HG02973 (cell line): ENCODE data around the gene FUT8.

Experiments
- ATAC-seq: cut with Tn5 transposase; IDR thresholded peaks from one replicate; pipeline ENCODE4 v1.9.1; 2021; ENCODE audit warnings: moderate library complexity; ENCODE audit not compliant: unreplicated experiment

Gene FUT8

DNA sequence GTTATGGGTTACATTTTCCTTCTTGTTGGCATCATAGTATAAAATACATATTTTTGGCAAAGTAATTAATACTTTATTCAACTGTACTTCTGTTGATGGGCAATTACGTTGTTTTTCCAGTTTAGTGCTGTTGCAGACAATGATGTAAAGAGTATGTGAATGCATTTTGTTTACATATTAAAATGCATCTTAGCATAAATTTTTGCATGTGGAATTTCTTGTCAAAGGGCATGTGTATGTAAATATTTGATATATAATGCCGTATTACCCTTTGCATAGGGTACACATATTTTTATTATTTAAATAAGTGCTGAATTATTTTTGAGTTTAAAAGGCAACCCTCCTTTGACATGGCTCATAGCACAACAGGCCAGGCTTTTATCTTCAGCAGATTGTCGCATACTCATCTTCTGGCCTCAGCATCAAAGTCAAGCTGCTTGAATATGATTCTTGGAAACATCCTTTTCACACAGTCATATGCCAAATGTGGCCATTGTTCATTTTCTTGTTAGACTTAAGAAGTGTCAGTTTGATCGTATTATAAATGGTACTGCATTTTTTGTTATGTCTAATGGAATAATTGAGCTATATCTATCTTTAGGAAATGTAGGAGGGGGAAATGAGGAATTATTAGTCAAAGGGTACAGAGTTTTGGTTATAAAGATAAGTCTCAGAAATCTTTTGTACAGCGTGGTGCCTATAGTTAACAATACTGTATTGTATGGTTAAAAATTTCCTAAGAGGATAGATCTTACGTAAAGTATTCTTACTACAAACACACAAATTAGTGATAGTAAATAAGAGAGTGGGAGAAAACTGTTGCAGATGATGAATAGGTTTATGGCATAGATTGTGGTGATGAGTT, 138.5 kb downstream of the FUT8 start:
- ATAC-seq: no peak

DNA sequence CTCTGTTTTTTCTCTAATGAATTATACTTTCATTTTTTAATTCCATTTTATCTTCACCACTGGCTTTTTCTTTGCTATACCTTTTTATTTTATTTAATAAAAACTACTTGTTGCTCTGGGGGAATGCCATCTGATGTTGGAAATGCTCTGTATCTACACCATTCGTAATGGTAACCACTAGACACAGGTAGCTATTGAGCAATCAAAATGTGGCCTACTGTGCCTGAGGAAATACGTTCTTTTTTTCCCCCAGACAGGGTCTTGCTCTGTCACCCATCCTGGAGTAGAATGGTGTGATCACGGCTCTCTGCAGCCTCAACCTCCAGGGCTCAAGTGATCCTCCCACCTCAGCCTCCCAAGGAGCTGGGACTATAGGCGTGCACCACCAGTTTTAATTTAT, 140.2 kb downstream of the FUT8 start:
- ATAC-seq: no peak

DNA sequence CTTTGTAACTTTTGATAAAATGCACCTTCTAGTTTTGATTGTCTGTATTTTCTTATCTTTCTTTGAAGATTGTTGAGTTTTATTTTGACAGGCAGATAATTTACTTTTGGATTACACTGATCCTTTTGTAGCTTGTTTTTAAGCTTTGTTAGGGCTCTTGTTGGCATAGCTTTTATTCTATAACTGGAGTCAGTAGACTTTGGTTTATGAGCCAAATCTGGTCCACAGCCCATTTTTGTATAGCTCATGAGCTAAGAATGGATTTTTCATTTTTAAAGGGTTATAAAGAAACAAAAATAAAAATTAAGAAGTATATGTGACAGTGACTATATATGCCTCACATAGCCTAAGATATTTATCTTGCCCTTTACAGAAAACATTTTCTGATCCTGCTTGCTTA, 142.3 kb downstream of the FUT8 start:
- no peak for ATAC-seq

DNA sequence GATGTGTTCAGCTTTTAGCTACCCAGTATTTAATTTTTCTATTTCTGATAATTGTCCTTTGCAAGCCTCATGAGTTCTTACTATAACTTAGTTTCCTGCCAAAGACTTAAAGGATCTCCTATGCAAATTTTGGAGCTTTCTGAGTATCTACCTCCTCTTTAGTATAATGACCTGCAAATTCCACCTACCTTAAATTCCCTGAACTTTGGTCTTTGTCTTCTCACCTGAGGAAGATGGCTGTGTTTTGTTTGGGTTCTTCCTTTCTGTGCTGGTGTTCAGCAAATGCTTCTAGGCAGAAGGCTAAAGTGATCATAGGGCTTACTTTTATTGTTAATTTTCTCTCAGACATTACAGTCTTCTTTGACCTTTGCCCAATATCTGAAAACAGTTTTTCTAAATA, 142.8 kb downstream of the FUT8 start:
- no peak for ATAC-seq

DNA sequence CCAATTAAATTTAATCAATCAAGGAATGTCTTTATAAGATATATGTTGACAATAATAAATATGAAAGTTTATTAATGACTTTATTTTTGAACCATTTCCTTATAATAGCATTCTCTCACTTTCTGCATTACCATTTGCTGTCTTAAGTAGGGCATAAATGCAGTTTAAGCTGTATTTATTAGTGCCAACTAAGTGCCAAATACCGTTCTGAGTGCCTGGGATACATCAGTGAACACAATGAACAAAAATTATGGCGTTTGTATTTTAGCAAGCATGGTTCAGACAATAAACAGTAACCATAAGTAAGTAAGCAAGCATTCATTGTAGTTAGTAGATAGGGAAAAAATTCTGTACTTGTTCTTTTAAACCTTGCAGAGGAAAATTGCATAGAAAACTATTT, 145.8 kb downstream of the FUT8 start:
- no peak for ATAC-seq

DNA sequence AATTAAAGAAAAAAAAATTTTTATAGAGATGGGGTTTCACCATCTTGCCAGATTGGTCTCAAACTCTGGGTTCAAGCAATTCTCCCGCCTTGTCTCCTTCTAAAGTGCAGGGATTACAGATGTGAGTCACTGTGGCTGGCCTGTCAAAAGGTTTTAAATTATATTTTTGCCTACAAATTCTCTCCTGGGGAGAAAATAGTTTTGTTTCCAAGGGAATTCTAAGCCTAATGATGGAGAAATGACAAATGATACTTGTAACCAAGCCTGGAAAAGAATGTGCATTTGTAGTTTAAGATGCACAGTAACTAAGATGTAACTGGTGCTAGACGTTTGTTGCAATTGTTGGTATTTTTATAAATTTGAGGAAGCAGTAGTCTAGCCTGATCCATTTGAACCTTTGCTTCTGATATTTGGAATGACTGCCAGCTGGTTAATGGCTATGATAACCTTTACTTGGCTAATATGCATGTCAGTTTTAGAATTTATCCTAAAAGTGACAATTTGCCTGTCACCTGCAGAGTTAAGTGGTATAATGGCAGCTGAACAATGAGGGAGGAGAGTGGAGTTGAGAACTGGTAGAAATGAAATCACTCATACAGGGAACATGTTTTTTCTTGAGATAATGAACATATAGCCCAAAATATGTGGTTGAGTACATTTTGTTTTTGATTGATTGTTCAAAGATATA, 148.0 kb downstream of the FUT8 start:
- no peak for ATAC-seq

DNA sequence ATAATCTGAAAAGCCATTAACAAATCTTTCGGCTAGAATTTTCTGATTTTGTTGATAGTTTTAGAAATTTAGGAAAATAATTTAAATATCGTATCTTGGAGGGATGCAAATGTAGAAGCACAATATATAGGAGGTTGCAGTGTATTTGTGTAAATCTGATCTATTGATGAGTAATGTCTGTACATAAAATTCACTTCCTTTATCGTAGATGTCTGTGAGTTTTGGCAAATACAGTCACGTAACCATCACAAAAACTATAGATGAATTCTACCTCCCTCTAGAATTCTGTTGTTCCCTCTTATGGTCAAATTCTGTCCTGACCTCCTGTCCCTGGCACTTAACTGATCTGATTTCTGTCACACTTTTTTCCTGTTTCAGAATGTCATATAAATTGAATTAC, 151.8 kb downstream of the FUT8 start:
- no peak for ATAC-seq

DNA sequence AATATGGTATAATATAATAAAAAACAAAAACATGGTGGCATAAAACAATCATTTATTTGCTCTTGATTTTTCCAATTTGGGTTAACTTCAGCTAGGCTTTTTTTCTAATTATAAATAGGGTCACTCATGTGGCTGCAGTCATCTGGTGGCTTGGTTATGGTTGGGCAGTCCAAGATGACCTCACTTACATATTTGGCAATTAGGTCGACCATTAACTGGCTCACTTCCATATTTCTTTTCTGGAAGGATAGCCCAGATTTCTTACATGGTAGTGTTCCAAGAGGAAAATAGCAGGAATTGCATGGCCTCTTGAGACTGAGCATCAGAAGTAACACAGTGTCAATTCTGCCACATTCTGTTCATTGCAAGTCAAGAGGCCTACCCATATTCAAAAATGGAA, 153.4 kb downstream of the FUT8 start:
- ATAC-seq: no peak

DNA sequence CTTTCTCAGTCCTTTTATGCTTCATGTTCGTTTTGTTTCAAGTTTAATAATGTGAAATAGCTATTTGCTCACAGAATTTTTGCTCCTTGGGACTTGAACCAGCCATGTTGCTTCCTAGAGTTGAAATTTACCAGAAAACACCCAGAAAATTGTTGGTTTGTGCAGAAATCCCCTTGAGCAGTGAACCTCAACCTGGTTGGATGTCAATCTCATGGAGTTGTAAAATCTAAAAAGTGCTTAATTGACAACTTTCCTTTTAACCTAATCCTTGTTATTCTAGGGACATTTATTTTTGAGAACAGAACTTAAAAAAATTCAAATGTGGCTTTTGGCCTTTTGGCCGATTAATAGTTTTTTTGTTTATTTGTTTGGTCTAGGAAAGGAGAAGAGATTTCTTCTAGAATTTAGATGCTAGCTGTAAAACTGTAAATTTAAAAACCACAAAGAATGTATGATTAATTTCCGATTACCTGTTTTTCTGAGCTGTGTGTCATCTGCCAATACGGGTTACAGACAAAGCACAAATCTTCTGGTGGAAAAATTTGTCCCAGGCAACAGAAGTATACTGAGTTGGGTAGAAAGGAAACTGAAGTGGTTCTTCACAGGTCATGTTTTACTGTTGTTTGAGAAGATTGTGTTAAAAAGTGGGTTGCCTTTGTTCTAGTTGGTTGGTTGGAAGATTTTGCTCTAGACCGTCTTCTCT, 154.4 kb downstream of the FUT8 start:
- no peak for ATAC-seq

DNA sequence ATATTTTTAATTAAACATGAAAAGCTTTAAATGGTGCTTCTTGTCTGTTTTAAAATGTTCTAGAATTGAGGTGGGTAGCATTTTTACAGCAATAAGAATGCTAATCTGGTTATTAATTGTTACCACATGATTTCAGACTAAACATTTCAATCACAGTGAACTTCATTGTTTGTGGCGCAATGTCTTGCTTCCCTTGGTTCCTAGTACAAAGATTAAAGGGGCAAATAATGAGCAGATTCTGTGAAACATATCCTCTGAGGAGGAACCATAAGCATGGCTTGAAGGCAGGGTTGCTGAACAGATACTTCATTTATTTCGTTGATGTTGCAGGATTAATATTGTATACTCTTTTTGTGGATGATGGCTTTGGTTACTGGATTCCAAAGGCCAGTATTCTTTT, 162.1 kb downstream of the FUT8 start:
- no peak for ATAC-seq

DNA sequence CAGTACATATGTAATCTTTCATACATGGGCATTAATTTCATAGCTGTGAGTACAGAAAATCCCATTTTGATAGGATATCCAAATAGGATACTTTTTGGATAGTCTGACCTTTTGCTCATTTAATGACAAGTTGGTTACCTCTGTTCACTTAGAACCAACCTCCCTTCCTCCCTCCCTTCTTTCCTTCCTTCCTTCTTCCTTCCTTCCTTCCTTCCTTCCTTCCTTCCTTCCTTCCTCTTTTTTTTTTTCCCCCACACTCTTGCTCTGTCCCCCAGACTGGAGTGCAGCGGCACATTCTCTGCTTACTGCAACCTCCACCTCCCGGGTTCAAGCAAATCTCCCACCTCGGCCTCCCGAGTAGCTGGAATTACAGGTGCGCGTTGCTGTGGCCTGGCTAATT, 162.9 kb downstream of the FUT8 start:
- ATAC-seq: no peak

DNA sequence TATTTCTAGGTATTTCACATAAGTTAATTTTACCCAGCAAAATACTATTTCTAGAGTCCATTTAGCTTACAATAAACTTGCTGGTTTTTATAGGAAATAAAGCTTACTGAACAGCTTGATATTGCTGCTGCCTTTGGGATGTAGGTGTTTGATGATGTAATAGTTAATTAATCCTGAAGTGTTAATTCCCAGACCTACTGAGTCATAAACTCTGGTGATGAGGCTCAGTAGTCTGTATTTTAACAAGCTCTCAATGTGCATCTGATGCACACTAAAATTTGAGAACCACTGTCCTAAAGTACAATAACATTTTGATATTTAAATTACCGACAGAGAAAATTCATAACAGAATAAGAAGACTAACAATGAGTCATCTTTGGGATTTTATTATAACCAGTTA, 168.4 kb downstream of the FUT8 start:
- no peak for ATAC-seq

DNA sequence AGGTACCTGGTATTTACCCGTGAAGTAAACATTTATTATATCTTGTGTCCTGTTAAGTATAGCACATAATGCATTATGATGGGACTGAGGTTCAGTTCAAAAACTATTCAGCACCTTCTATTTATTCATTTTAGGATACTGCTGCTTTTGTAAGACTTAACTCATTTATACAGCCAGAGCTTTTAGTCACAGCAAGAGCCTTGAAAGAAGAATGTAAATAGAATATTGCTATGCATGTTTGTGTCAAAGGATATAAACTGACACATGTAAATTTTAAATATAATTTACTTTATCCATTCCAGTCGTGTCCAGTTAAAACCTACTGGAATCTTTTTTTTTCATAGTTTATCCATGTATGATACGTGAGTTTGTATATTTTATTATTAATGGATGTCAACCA, 168.8 kb downstream of the FUT8 start:
- ATAC-seq: no peak

DNA sequence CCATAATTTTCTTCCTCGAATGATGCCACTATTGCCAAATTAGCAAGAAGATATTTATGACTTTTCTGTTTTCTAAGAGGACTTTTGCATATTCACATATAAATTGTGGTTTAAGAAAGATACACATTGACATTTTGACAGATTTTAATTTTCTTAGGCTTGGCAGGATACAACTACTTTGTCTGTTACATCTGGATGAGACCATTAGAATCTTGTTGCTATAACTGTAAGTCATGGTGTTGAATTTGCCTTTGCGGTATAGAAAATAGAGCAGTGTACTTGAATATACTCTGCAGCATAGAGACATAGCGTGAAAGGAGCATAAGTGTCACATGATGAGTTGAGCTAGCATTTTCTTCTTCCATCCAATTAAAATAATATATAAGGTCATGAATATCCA, 169.3 kb downstream of the FUT8 start:
- ATAC-seq: no peak

DNA sequence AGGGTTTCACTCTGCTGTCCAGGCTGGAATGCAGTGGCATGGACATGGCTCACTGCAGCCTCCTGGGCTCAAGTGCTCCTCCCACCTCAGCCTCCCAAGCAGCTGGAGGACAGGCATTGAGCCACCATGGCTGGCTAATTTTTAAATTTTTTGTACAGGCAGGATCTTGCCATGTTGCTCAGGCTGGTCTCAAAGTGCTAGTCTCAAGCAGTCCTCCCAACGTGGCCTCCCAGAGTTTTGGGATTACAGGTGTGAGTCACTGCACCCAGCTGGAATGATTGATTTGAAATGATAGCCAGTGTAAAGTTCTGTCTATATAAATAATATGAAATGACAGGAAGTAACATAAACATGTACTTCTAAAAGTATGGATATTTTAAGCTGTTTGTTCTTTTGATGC, 172.7 kb downstream of the FUT8 start:
- no peak for ATAC-seq

DNA sequence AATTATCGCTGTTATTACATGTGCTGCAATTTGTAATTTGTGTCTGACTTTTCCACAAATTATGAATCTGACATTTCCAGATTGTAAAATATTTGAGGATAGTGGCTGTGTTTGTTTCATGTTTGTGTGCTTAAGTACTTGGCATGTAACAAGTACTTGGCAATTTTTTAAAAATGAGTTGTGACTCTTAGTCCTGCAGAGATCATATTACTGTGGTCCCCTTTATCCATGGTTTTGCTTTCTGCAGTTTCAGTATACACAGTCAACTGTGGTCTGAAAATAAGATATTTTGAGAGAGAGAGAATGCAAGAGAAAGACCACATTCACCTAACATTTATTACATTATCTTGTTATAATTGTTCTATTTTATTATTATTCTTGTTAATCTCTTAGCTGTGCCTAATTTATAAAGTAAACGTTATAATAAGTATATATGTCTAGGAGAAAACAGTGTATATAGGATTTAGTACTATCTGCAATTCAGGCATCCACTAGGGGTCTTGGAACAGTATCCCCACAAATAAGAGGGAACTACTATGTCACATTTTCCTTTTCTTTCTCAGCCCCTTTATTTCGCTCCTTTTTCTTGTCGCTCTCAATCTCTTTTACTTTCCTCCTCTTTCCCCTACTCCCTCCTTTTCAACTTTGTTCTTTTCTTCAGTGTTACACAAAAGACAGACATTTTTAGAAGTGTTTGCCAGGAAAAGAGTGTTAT, 176.1 kb downstream of the FUT8 start:
- ATAC-seq: no peak

DNA sequence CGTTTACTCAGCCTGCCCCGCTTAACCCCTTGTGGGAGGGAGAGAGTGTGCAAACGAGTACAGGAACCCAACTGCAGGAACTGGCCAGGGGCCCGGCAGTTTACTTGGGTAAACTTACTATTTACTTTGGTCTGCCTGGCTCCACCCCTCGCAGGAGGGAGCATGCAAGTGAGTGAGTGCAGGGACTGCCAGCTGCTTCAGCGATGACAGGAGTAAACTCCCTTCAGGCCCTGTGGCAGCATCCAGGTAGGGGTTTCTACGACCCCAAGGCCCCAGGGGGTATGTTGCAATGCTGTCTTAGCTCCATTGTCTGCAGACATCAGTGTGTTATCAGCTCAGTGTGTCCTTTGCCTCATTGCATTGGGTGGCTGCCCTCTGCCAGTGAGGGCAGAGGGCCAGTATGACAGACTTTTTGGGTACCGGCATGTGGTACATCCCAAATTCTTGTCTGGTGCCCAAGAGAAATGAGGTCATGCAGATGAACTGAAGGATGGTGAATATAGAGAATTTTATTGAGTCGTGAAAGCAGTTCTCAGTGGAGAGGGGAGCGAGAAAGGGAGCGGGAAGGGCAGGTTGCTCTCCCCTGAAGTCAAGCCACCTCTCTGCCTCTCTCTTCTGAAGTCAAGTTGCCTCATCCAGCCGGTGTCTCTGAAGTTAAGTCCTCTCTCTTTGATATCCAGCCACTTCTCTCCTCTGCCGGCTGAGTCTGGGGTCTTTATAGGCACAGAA, 181.8 kb downstream of the FUT8 start:
- no peak for ATAC-seq

DNA sequence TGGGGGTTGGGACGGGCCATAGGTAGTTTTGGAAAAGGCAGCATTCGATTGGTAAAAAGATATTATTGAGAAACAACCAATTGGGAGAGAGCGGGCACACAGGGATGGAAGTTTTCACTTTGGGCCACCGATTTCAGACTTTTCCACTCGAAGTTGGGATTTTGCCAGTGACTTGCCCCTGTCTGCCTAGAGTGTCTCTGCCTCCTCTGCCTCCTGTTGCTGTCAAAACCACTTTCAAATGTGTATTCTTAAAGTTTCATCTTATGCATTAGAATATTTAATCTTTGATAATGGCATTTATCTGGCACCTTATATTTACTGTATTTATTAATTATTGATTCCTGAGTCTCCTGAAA, 182.3 kb downstream of the FUT8 start:
- ATAC-seq: no peak

DNA sequence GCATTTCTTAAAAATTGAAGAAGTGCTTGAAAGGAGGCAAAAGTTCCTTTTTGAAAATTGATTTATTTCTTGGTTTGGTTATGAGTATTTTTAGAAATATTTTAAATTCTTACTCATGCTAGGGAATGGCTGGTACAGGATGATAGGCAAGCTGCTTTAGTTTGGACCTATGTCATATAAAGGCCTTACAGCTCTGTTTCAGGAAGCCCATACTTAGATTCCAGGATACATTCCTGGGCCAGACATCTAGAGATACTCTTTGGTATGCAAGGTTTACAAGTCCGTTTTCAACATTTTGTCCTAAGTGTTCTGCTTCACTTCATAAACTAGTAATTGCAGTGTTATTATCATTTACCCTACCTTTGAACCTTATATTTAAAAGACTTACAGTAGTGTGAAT, 186.8 kb downstream of the FUT8 start:
- ATAC-seq: no peak

DNA sequence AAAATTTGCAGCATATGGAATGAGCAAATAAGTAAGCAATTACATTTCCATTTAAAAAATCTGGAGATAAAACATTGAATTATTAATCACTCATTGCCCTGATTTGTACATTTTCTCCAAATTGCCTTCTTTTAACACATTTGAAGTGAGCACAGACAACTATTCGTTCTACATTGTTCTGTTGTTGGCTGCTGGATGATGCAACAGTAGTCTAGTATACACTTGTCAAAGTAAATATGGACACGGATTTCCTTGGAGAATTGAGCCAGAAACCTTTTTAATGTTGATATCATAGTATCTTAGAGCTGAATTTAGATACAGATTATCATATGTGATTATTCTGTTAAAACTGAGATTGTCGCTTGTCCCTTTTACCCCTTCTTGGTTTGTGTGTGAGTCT, 188.2 kb downstream of the FUT8 start:
- no peak for ATAC-seq

DNA sequence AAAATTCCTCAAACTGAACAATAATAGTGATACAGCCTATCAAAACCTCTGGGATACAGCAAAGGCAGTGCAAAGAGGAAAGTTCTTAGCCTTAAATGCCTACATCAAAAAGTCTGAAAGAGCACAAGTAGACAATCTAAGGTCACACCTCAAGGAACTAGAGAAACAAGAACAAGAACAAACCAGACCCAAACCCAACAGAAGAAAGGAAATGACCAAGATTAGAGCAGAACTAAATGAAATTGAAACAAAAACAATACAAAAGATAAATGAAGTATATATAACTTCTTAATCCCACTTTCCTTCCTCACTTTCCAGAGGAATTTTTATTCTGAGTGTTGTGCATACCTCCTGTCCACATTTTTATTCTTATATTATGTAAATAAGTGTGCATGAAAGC, 192.0 kb downstream of the FUT8 start:
- ATAC-seq: no peak
